Endothelial cell of umbilical vein (primary cell): ENCODE results near the gene RASL10A. TPM values are rescaled to one million over a fixed set of nuclear protein-coding genes. Genes with fewer than 3 reads are reported as not detected.

ENCODE experiments used
- BruUV-seq: library from RNA; stranded (reverse); fragments of 400-500 nt; replicated peaks from 2 replicates; lab custom pipeline; 2021; lab: Mats Ljungman, UMichigan
- CTCF ChIA-PET: fragments of 300-600, 350-600 bp; sonication (Branson Sonifier 250); formaldehyde crosslinking; loops from one replicate; lab custom pipeline; 2021; ENCODE audit warnings: antibody characterized with exemption, inconsistent platforms; lab: Charles Lee
- POLR2A ChIA-PET: fragments of 300-600, 350-600 bp; sonication (Branson Sonifier 250); formaldehyde crosslinking; loops from one replicate; lab custom pipeline; 2021; ENCODE audit warnings: antibody characterized with exemption, inconsistent platforms; lab: Charles Lee
- DNase-seq: peaks from one replicate; pipeline ENCODE4 v3.0.0-alpha.2; 2011; ENCODE audit warnings: low read depth, low spot score
- FAIRE-seq: peaks from 2 replicates; lab custom pipeline; 2011; peaks lifted over from hg19 to GRCh38; lab: Jason Lieb, UNC
- H2AFZ ChIP-seq: 2 replicates; pipeline ENCODE4 v1.6.0; 2012; ENCODE audit warnings: low read depth, low read length, control low read depth, inconsistent platforms
- H3K27ac ChIP-seq: 2 replicates; pipeline ENCODE4 v1.5.1; 2011; ENCODE audit warnings: low read depth, mild to moderate bottlenecking, control low read depth, low read length, moderate library complexity; ENCODE audit not compliant: insufficient read depth
- H3K27me3 ChIP-seq, 2 experiments: 2 replicates each; pipeline versions ENCODE4 v1.6.0 to v1.6.1; 2011; ENCODE audit warnings: low read length in 2 of 2, mixed read lengths in 1 of 2; ENCODE audit not compliant: control insufficient read depth in 2 of 2, insufficient read depth in 2 of 2
- H3K36me3 ChIP-seq, 2 experiments: 2 replicates in 1 of 2; 3 replicates in 1 of 2; pipeline ENCODE4 v1.5.1; 2011; ENCODE audit warnings: low read length in 2 of 2, mild to moderate bottlenecking in 1 of 2, moderate library complexity in 1 of 2; ENCODE audit not compliant: control insufficient read depth in 2 of 2, insufficient read depth in 2 of 2; ENCODE audit errors: extremely low read depth in 1 of 2
- H3K4me1 ChIP-seq: 3 replicates; pipeline ENCODE4 v1.5.1; 2011; ENCODE audit warnings: mild to moderate bottlenecking, low read length; ENCODE audit not compliant: control insufficient read depth, insufficient read depth; ENCODE audit errors: extremely low read depth
- H3K4me2 ChIP-seq: 2 replicates; pipeline ENCODE4 v1.6.1; 2011; ENCODE audit warnings: low read length, control low read depth, mixed read lengths; ENCODE audit not compliant: insufficient read depth
- H3K4me3 ChIP-seq, 3 experiments: fragments of 200-600 bp in 1 of 3; sonication (generic), shearing (Covaris generic) in 1 of 3; replicated peaks in 1 of 3; 2 replicates each; pipeline ENCODE4 v1.5.1; 2011 to 2016; ENCODE audit warnings: control low read depth in 3 of 3, low read length in 3 of 3, mild to moderate bottlenecking in 2 of 3, inconsistent platforms in 1 of 3, low read depth in 1 of 3, moderate library complexity in 1 of 3; ENCODE audit not compliant: insufficient read depth in 1 of 3
- H3K79me2 ChIP-seq: 2 replicates; pipeline ENCODE4 v1.6.0; 2012; ENCODE audit warnings: low read length, inconsistent platforms; ENCODE audit not compliant: control insufficient read depth, insufficient read depth
- H3K9ac ChIP-seq: replicated peaks from 2 replicates; pipeline ENCODE3; 2011; ENCODE audit warnings: low read length, control low read depth; ENCODE audit not compliant: insufficient read depth; ENCODE audit errors: extremely low read depth
- H3K9me1 ChIP-seq: replicated peaks from 3 replicates; pipeline ENCODE4 v1.6.0; 2011; ENCODE audit warnings: mild to moderate bottlenecking, low read length; ENCODE audit not compliant: control insufficient read depth, insufficient read depth; ENCODE audit errors: extremely low read depth
- H3K9me3 ChIP-seq: replicated peaks from 2 replicates; pipeline ENCODE4 v1.5.1; 2012; ENCODE audit warnings: low read length, inconsistent platforms; ENCODE audit not compliant: control insufficient read depth, insufficient read depth
- H4K20me1 ChIP-seq: replicated peaks from 2 replicates; pipeline ENCODE3; 2011; ENCODE audit warnings: mild to moderate bottlenecking, low read length; ENCODE audit not compliant: control insufficient read depth, insufficient read depth; ENCODE audit errors: extremely low read depth
- CTCF ChIP-seq, 2 donors: IDR thresholded peaks; 1 replicate in 1 of 2; 2 replicates in 1 of 2; pipeline ENCODE4 v1.5.1; 2011; ENCODE audit warnings: low read length in 2 of 2, mild to moderate bottlenecking in 2 of 2, moderate library complexity in 2 of 2, control low read depth in 1 of 2, inconsistent platforms in 1 of 2, low read depth in 1 of 2; ENCODE audit not compliant: insufficient read depth in 1 of 2; ENCODE audit errors: extremely low read depth in 1 of 2
- EZH2 ChIP-seq: IDR thresholded peaks from 2 replicates; pipeline ENCODE4 v1.6.1; 2012; ENCODE audit warnings: borderline replicate concordance, low read depth, mild to moderate bottlenecking, moderate library complexity, low read length, inconsistent platforms; ENCODE audit not compliant: severe bottlenecking
- FOS ChIP-seq: IDR thresholded peaks from 2 replicates; pipeline ENCODE4 v1.6.1; 2011; ENCODE audit warnings: mild to moderate bottlenecking, low read length, moderate library complexity, borderline replicate concordance; ENCODE audit not compliant: insufficient read depth
- GATA2 ChIP-seq: IDR thresholded peaks from 2 replicates; pipeline ENCODE4 v1.7.0; 2011; ENCODE audit warnings: low read depth, mild to moderate bottlenecking, moderate library complexity, mixed read lengths, low read length; ENCODE audit not compliant: insufficient read length, insufficient read depth
- JUN ChIP-seq: IDR thresholded peaks from 2 replicates; pipeline ENCODE4 v1.6.1; 2011; ENCODE audit warnings: borderline replicate concordance, low read depth; ENCODE audit not compliant: insufficient read length, insufficient read depth
- MYC ChIP-seq: IDR thresholded peaks from one replicate; pipeline ENCODE4 v1.6.1; 2011; ENCODE audit warnings: mild to moderate bottlenecking, low read depth, low read length
- POLR2A ChIP-seq: IDR thresholded peaks from 2 replicates; pipeline ENCODE4 v1.6.1; 2012; ENCODE audit warnings: low read depth, mild to moderate bottlenecking, control low read depth, low read length
- POLR2AphosphoS5 ChIP-seq: IDR thresholded peaks from 2 replicates; pipeline ENCODE4 v1.6.1; 2012; ENCODE audit warnings: low read depth, mild to moderate bottlenecking, control low read depth, low read length, moderate library complexity; ENCODE audit not compliant: insufficient read depth
- dilution Hi-C: fragments of 300-500 bp; cut with MboI; formaldehyde crosslinking; loops from one replicate; pipeline ENCODE4 v1.15.0; 2019; ENCODE audit warnings: low sequenced_read_pairs; ENCODE audit not compliant: extremely low pct_ligation_motif_present
- intact Hi-C: fragments of 100-400 bp; cut with micrococcal nuclease; formaldehyde crosslinking; loops from one replicate; pipeline ENCODE4 v1.10.0; 2022
- polyA plus RNA-seq, 4 experiments: library from polyadenylated mRNA; depleted of rRNA in 3 of 4; stranded (reverse) in 3 of 4; unstranded in 1 of 4; fragments of >200 nt; gene quantifications; 2 replicates each; pipeline versions ENCODE4 v1.2.1 to v1.2.3, GENCODE V29; 2011 to 2012; ENCODE audit warnings: missing spikeins in 1 of 4
- total RNA-seq: library from RNA; stranded (reverse); gene quantifications from 2 replicates; pipeline ENCODE4 v1.2.3, GENCODE V29; 2021
- TF ChIP-seq, protein P1 (sequence below): IDR thresholded peaks from 2 replicates; pipeline ENCODE4 v1.6.1; 2011; ENCODE audit not compliant: insufficient read depth, insufficient read length

RASL10A gene
- total and polyA plus RNA-seq, 2 donors (not counting 3 experiments of a cell fraction or from before 2014, with no cell fraction given): 1.1 to 1.9 TPM

DNA sequence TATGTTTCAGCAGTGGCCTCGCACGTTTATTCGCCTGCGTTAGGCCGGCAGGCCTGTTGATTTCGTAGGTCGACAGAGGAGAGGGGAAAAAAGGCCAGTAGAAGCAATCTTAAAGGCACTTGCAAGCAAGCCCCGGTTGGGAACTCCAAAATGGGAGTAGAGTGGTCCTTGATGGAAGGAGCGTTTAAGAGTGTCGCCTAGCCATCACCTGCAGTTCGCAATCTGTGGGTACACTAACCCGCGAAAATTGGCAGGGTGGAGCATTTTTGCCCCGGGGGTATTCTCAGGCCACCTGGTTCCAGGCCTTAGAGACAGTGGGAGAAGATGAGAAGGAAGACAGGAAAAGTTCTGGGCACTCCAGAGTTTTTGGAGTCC is 46.3 kb downstream of the RASL10A start:
- TSS peak; percentile 16 for BruUV-seq
- FAIRE-seq (no peak), DNase-seq (no peak)
- Histone ChIP-seq H3K79me2 (peaks cover 79% of the 10 kb centered on the region), H2AFZ (no peak overlapping the region), H3K36me3 (peaks cover 12 to 29% of the 10 kb centered on the region in 2 experiments), H3K4me3 (peak overlapping the region; percentile 75 to 85 (median 84)), H3K9me1 (no peaks in the 10 kb centered on the region), H3K9ac (peak overlapping the region; percentile 100), H4K20me1 (peaks cover 19% of the 10 kb centered on the region), H3K27ac (peak overlapping the region; percentile 100), H3K27me3 (no peaks in the 10 kb centered on the region), H3K4me1 (peaks cover 40% of the 10 kb centered on the region), H3K4me2 (peak overlapping the region; percentile 89), H3K9me3 (no peaks in the 10 kb centered on the region)
- ChIA-PET POLR2A (no interaction called here), CTCF (no interaction called here)
- TF ChIP-seq MYC: no peak
- TF ChIP-seq JUN: no peak
- TF ChIP-seq FOS: no peak
- TF ChIP-seq, protein P1, sequence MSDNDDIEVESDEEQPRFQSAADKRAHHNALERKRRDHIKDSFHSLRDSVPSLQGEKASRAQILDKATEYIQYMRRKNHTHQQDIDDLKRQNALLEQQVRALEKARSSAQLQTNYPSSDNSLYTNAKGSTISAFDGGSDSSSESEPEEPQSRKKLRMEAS: no peak
- no peak for TF ChIP-seq GATA2
- TF ChIP-seq CTCF (IDR thresholded peaks at IDR 0.05; ENCODE audit: extremely low read depth in 1 of 2, insufficient read depth in 1 of 2, low read depth in 1 of 2, low read length in 2 of 2): no peak
- TF ChIP-seq POLR2AphosphoS5: no peak
- TF ChIP-seq POLR2A: no peak
- no peak for TF ChIP-seq EZH2
- intact Hi-C loops: loop anchor here (5.0 kb wide), 1 partner anchor 38 kb away; the partner anchor contains the start of gene GAS2L1
- dilution Hi-C loops: no loop called here
